ENCODE measurements around the gene CMKLR1.

- TF ChIP-seq CTCF (IDR thresholded peaks at IDR 0.05) (no peak), POLR2AphosphoS5 (IDR thresholded peaks at IDR 0.05; ENCODE audit: insufficient read depth in 1 of 2, low read depth in 1 of 2) (no peak)
Observed at GRCh38 chr12:108318472-108319275, 20.4 kb downstream of the CMKLR1 start.
